H1 (cell line): ENCODE results near the gene TARS3. TPM values are rescaled to one million over a fixed set of nuclear protein-coding genes. Genes with fewer than 3 reads are reported as not detected.

Source experiments
- CTCF ChIA-PET: fragments of 300-600 bp; sonication (Branson Sonifier 250); formaldehyde crosslinking; loops from one replicate; lab custom pipeline; 2021; ENCODE audit not compliant: partially characterized antibody; lab: Charles Lee
- POLR2A ChIA-PET: fragments of 300-600 bp; sonication (Branson Sonifier 250); formaldehyde crosslinking; loops from one replicate; lab custom pipeline; 2021; ENCODE audit warnings: inconsistent platforms; ENCODE audit not compliant: partially characterized antibody; lab: Charles Lee
- DNase-seq, 2 experiments: peaks; one replicate each; pipeline versions ENCODE4 v3.0.0 to v3.0.0-alpha.2; 2010 to 2022; ENCODE audit warnings: low spot score in 2 of 2, low read depth in 1 of 2, mixed read lengths in 1 of 2
- FAIRE-seq: peaks from 2 replicates; lab custom pipeline; 2011; peaks lifted over from hg19 to GRCh38; lab: Jason Lieb, UNC
- H2AFZ ChIP-seq: 2 replicates; pipeline ENCODE4 v1.8.1; 2012; ENCODE audit warnings: low read length, inconsistent platforms
- H2AK5ac ChIP-seq: 2 replicates; pipeline ENCODE4 v1.6.1; 2013; ENCODE audit warnings: low read depth, low read length
- H2BK120ac ChIP-seq: replicated peaks from 2 replicates; pipeline ENCODE3; 2013; ENCODE audit warnings: low read depth, low read length, inconsistent platforms
- H2BK12ac ChIP-seq: 2 replicates; pipeline ENCODE4 v1.6.1; 2013; ENCODE audit warnings: low read depth, low read length
- H2BK15ac ChIP-seq: 2 replicates; pipeline ENCODE4 v1.6.1; 2013; ENCODE audit warnings: low read length
- H2BK20ac ChIP-seq: 2 replicates; pipeline ENCODE4 v1.6.1; 2013; ENCODE audit warnings: low read length
- H2BK5ac ChIP-seq: 2 replicates; pipeline ENCODE4 v1.6.1; 2013; ENCODE audit warnings: low read depth, low read length
- H3K14ac ChIP-seq: 2 replicates; pipeline ENCODE4 v1.6.1; 2013; ENCODE audit warnings: inconsistent platforms; ENCODE audit not compliant: insufficient read length
- H3K18ac ChIP-seq: 2 replicates; pipeline ENCODE4 v1.6.1; 2013; ENCODE audit warnings: low read length; ENCODE audit errors: extremely low read depth
- H3K23ac ChIP-seq: 2 replicates; pipeline ENCODE4 v1.6.1; 2013; ENCODE audit warnings: inconsistent platforms; ENCODE audit not compliant: insufficient read length
- H3K23me2 ChIP-seq: 2 replicates; pipeline ENCODE4 v1.6.1; 2013; ENCODE audit warnings: low read depth, low read length
- H3K27ac ChIP-seq: 2 replicates; pipeline ENCODE4 v1.6.1; 2011; ENCODE audit warnings: low read depth, low read length, inconsistent platforms
- H3K27me3 ChIP-seq, 4 experiments: replicated peaks in 1 of 4; 1 replicate in 1 of 4; 2 replicates in 3 of 4; pipeline versions ENCODE4 v1.6.1 to v1.8.1; 2011 to 2013; ENCODE audit warnings: low read length in 3 of 4, mild to moderate bottlenecking in 3 of 4, inconsistent platforms in 2 of 4, mixed read lengths in 2 of 4, moderate library complexity in 1 of 4; ENCODE audit not compliant: control insufficient read depth in 3 of 4, insufficient read depth in 3 of 4; ENCODE audit errors: extremely low read depth in 1 of 4
- H3K36me3 ChIP-seq, 4 experiments: 2 replicates each; pipeline versions ENCODE4 v1.6.1 to v1.8.1; 2011 to 2013; ENCODE audit warnings: mild to moderate bottlenecking in 4 of 4, low read length in 3 of 4, moderate library complexity in 2 of 4, control low read depth in 1 of 4, inconsistent platforms in 1 of 4; ENCODE audit not compliant: insufficient read depth in 4 of 4, control insufficient read depth in 2 of 4
- H3K4ac ChIP-seq: replicated peaks from 2 replicates; pipeline ENCODE3; 2013; ENCODE audit warnings: low read length, low read depth, mixed read lengths, inconsistent platforms; ENCODE audit not compliant: insufficient read length
- H3K4me1 ChIP-seq, 4 experiments: replicated peaks in 1 of 4; 1 replicate in 1 of 4; 2 replicates in 3 of 4; pipeline versions ENCODE4 v1.6.1 to v1.8.1; 2011 to 2013; ENCODE audit warnings: low read length in 3 of 4, inconsistent platforms in 2 of 4, mixed read lengths in 1 of 4; ENCODE audit not compliant: insufficient read depth in 4 of 4, control insufficient read depth in 3 of 4
- H3K4me2 ChIP-seq, 2 experiments: 2 replicates each; pipeline versions ENCODE4 v1.6.1 to v1.8.1; 2011 to 2013; ENCODE audit warnings: low read depth in 2 of 2, low read length in 2 of 2, control low read depth in 1 of 2, inconsistent platforms in 1 of 2, mild to moderate bottlenecking in 1 of 2; ENCODE audit not compliant: insufficient read depth in 1 of 2
- H3K4me3 ChIP-seq, 4 experiments: fragments of 200-600, 300-600 bp in 1 of 4; sonication (generic), shearing (Covaris generic), sonication (Bioruptor Twin) in 1 of 4; 2 replicates each; pipeline versions ENCODE4 v1.5.1 to v1.8.1; 2011 to 2016; ENCODE audit warnings: low read length in 4 of 4, low read depth in 3 of 4, control low read depth in 2 of 4, inconsistent platforms in 2 of 4, mild to moderate bottlenecking in 2 of 4, mixed read lengths in 1 of 4, moderate library complexity in 1 of 4; ENCODE audit not compliant: insufficient read depth in 2 of 4; ENCODE audit errors: extremely low read depth in 1 of 4
- H3K56ac ChIP-seq: replicated peaks from 2 replicates; pipeline ENCODE3; 2013; ENCODE audit warnings: low read depth, mild to moderate bottlenecking, mixed read lengths, low read length, inconsistent platforms; ENCODE audit not compliant: insufficient read length
- H3K79me1 ChIP-seq: 2 replicates; pipeline ENCODE4 v1.6.1; 2013; ENCODE audit warnings: low read depth, low read length, control low read depth
- H3K79me2 ChIP-seq, 2 experiments: 2 replicates each; pipeline versions ENCODE4 v1.6.1 to v1.8.1; 2012 to 2013; ENCODE audit warnings: low read length in 2 of 2, mild to moderate bottlenecking in 2 of 2, inconsistent platforms in 1 of 2; ENCODE audit not compliant: insufficient read depth in 2 of 2, control insufficient read depth in 1 of 2
- H3K9ac ChIP-seq, 4 experiments: replicated peaks in 1 of 4; 1 replicate in 1 of 4; 2 replicates in 3 of 4; pipeline versions ENCODE4 v1.6.1 to v1.8.1; 2011 to 2013; ENCODE audit warnings: low read depth in 3 of 4, low read length in 3 of 4, control low read depth in 2 of 4, mild to moderate bottlenecking in 2 of 4, moderate library complexity in 2 of 4, inconsistent platforms in 1 of 4; ENCODE audit errors: extremely low read depth in 1 of 4
- H3K9me3 ChIP-seq, 2 experiments: 2 replicates each; pipeline versions ENCODE4 v1.6.1 to v1.8.1; 2012 to 2013; ENCODE audit warnings: mild to moderate bottlenecking in 2 of 2, moderate library complexity in 2 of 2, control low read depth in 1 of 2, inconsistent platforms in 1 of 2, low read depth in 1 of 2, low read length in 1 of 2, mixed read lengths in 1 of 2; ENCODE audit not compliant: insufficient read depth in 2 of 2
- H4K20me1 ChIP-seq, 2 experiments: replicated peaks in 1 of 2; 2 replicates each; pipeline versions ENCODE3 to v1.8.1; 2011 to 2013; ENCODE audit warnings: inconsistent platforms in 2 of 2, low read length in 2 of 2, mild to moderate bottlenecking in 1 of 2; ENCODE audit not compliant: insufficient read depth in 2 of 2, control insufficient read depth in 1 of 2
- H4K5ac ChIP-seq: 2 replicates; pipeline ENCODE4 v1.6.1; 2013; ENCODE audit warnings: low read length, low read depth, mixed read lengths, inconsistent platforms; ENCODE audit not compliant: insufficient read length
- H4K8ac ChIP-seq: 2 replicates; pipeline ENCODE4 v1.8.0; 2013; ENCODE audit warnings: mild to moderate bottlenecking, moderate library complexity, low read length, inconsistent platforms; ENCODE audit not compliant: insufficient read depth; ENCODE audit errors: extremely low read depth
- H4K91ac ChIP-seq: replicated peaks from 2 replicates; pipeline ENCODE3; 2013; ENCODE audit warnings: low read length, mixed read lengths, inconsistent platforms; ENCODE audit not compliant: insufficient read length
- CTCF ChIP-seq, 3 experiments: IDR thresholded peaks; 1 replicate in 2 of 3; 2 replicates in 1 of 3; pipeline versions ENCODE4 v1.5.1 to v1.6.1; 2011; ENCODE audit warnings: low read length in 3 of 3, mild to moderate bottlenecking in 3 of 3, inconsistent platforms in 2 of 3, low read depth in 1 of 3, moderate library complexity in 1 of 3; ENCODE audit not compliant: insufficient read depth in 1 of 3; ENCODE audit errors: control extremely low read depth in 1 of 3
- SP2 ChIP-seq: IDR thresholded peaks from 2 replicates; pipeline ENCODE4 v1.6.1; 2012; ENCODE audit warnings: mild to moderate bottlenecking, low read length, inconsistent platforms
- YY1 ChIP-seq: IDR thresholded peaks from 2 replicates; pipeline ENCODE4 v1.6.1; 2011; ENCODE audit warnings: low read depth, mild to moderate bottlenecking, low read length
- WGBS, 2 experiments: shearing (Covaris generic) in 1 of 2; methylation state at CpG; one replicate each; pipeline versions ENCODE4 v1.1.6 to v1.1.7; 2013 to 2015; ENCODE audit warnings: low lambda C conversion rate in 2 of 2, mixed read lengths in 2 of 2, inconsistent platforms in 1 of 2, low coverage in 1 of 2, missing lambda C conversion rate in 1 of 2; ENCODE audit not compliant: insufficient replicate concordance in 2 of 2, insufficient coverage in 1 of 2, insufficient read length in 1 of 2; ENCODE audit errors: extremely low coverage in 1 of 2, missing lambda C conversion rate in 1 of 2; 5-methylcytosine and 5-hydroxymethylcytosine counted together
- polyA plus RNA-seq, 7 experiments: library from polyadenylated mRNA; depleted of rRNA in 3 of 7; stranded (reverse) in 5 of 7; unstranded in 2 of 7; fragments of >200 nt in 5 of 7; fragments of 200-250 nt in 2 of 7; gene quantifications; 1 replicate in 5 of 7; 2 replicates in 1 of 7; 4 replicates in 1 of 7; pipeline versions ENCODE4 v1.2.1 to v1.2.3, GENCODE V29; 2011 to 2013; ENCODE audit warnings: missing spikeins in 2 of 7, mixed read lengths in 2 of 7
- total RNA-seq: library from RNA; stranded (reverse); fragmentation: NEBNext Ultra II Directional; extraction: Animal tissue kit (Norgen Biotek cat#: 25700); gene quantifications from 2 replicates; pipeline ENCODE4 v1.2.1, GENCODE V29; 2021
- TF ChIP-seq, protein P1 (sequence below): IDR thresholded peaks from 2 replicates; pipeline ENCODE4 v1.6.1; 2012; ENCODE audit warnings: low read length, inconsistent platforms

Gene TARS3
- total and polyA plus RNA-seq, 2 of the 8 experiments (the other 6 are each of a cell fraction or from before 2014, with no cell fraction given) = 2.1 to 13.9 TPM

- Histone ChIP-seq H3K4me2 (no peak overlapping the region), H2AFZ (no peak overlapping the region), H3K14ac (no peak overlapping the region), H3K4ac (no peak overlapping the region), H3K9me3 (no peaks in the 10 kb centered on the region), H2BK12ac (no peak overlapping the region), H3K79me2 (no peaks in the 10 kb centered on the region), H4K8ac (no peak overlapping the region), H3K27me3 (no peaks in the 10 kb centered on the region), H3K9ac (no peak overlapping the region), H2BK5ac (no peak overlapping the region), H3K23ac (no peak overlapping the region), H2BK20ac (no peak overlapping the region), H2BK120ac (no peak overlapping the region), H4K5ac (no peak overlapping the region), H3K36me3 (peaks cover 4 to 10% (median 8%) of the 10 kb centered on the region in 4 experiments; a peak in 6 of 8 replicates), H3K79me1 (no peaks in the 10 kb centered on the region; the same call in 1 of the 2 replicates), H3K4me1 (no peaks in the 10 kb centered on the region), H3K4me3 (no peak overlapping the region), H3K23me2 (peaks cover 2% of the 10 kb centered on the region; the same call in 1 of the 2 replicates), H2AK5ac (no peak overlapping the region), H3K56ac (no peak overlapping the region), H3K18ac (no peak overlapping the region), H4K20me1 (no peaks in the 10 kb centered on the region), H2BK15ac (no peak overlapping the region), H4K91ac (no peak overlapping the region), H3K27ac (no peak overlapping the region)
- ChIA-PET POLR2A (no interaction called here), CTCF (interaction anchor here (0.7 to 1.6 kb wide), 4 partner anchors 14 to 31 kb away, joined by 3 to 4 read pairs (median 3); no protein-coding TSS in a partner anchor)
- 86% methylated on average over 3 of the region's 3 CpGs; no CpG with 5 or more reads in 1 of the 2 experiments for WGBS, 2 experiments
- no peak for FAIRE-seq
- no peak for DNase-seq
- TF ChIP-seq CTCF (IDR thresholded peaks at IDR 0.05; ENCODE audit: control extremely low read depth in 1 of 3, insufficient read depth in 1 of 3, low read depth in 1 of 3, low read length in 3 of 3) (no peak), YY1 (no peak), SP2 (no peak)
- TF ChIP-seq, protein P1, sequence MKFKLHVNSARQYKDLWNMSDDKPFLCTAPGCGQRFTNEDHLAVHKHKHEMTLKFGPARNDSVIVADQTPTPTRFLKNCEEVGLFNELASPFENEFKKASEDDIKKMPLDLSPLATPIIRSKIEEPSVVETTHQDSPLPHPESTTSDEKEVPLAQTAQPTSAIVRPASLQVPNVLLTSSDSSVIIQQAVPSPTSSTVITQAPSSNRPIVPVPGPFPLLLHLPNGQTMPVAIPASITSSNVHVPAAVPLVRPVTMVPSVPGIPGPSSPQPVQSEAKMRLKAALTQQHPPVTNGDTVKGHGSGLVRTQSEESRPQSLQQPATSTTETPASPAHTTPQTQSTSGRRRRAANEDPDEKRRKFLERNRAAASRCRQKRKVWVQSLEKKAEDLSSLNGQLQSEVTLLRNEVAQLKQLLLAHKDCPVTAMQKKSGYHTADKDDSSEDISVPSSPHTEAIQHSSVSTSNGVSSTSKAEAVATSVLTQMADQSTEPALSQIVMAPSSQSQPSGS = no peak
Measured at GRCh38 chr15:101718896-101719295, 5.4 kb downstream of the TARS3 start.
